HL-60/S4 (cell line): Measurements from ENCODE around the gene C2orf80.
"Not testable (repeated sequence)": the region's sequence is repeated elsewhere in the genome, so short reads cannot be mapped to it uniquely, and the experiment has no call there.

Experiments used
- in situ Hi-C: fragments of 300-500 bp; cut with MboI; formaldehyde crosslinking; loops from 2 replicates; pipeline ENCODE4 v1.14.3; 2022; ENCODE audit warnings: low sequenced_read_pairs

Gene C2orf80

GRCh38 chr2:208179028-208179609, 10.7 kb downstream of the C2orf80 start:
- in situ Hi-C loops, result no loop called here

GRCh38 chr2:208175840-208176153, 14.0 kb downstream of the C2orf80 start:
- in situ Hi-C loops, result no loop called here

- in situ Hi-C loops, result no loop called here
Observed at GRCh38 chr2:208175069-208175839, 14.6 kb downstream of the C2orf80 start.

GRCh38 chr2:208174144-208174543, 15.7 kb downstream of the C2orf80 start:
- in situ Hi-C loops, result no loop called here

GRCh38 chr2:208172125-208172524, 17.7 kb downstream of the C2orf80 start:
- in situ Hi-C loops, result no loop called here

- in situ Hi-C loops, result no loop called here
Observed at GRCh38 chr2:208164951-208165755, 24.7 kb downstream of the C2orf80 start.

GRCh38 chr2:208163489-208163888, 26.3 kb downstream of the C2orf80 start, which contains the start of gene CRYGA:
Gene CRYGA, minus strand, starts transcription at chr2:208163589. Its CDS starts 33 bp downstream, at chr2:208163556.
- in situ Hi-C loops, result no loop called here

- in situ Hi-C loops, result no loop called here
Observed at GRCh38 chr2:208156439-208156838, 33.4 kb downstream of the C2orf80 start.

- in situ Hi-C loops, result no loop called here
Observed at GRCh38 chr2:208153156-208153555, 36.7 kb downstream of the C2orf80 start.

GRCh38 chr2:208150956-208151355, 38.9 kb downstream of the C2orf80 start:
- in situ Hi-C loops, result no loop called here

GRCh38 chr2:208150094-208150493, 39.7 kb downstream of the C2orf80 start:
- in situ Hi-C loops, result no loop called here

GRCh38 chr2:208148803-208149202, 41.0 kb downstream of the C2orf80 start:
- in situ Hi-C loops, result no loop called here

GRCh38 chr2:208147759-208148158, 42.1 kb downstream of the C2orf80 start:
- in situ Hi-C loops, result no loop called here

GRCh38 chr2:208147008-208147407, 42.8 kb downstream of the C2orf80 start:
- in situ Hi-C loops, result no loop called here

GRCh38 chr2:208146006-208146405, 43.8 kb downstream of the C2orf80 start, which contains the start of gene CRYGB:
Gene CRYGB, minus strand, starts transcription at chr2:208146158. Its CDS starts 38 bp downstream, at chr2:208146120.
- in situ Hi-C loops, result no loop called here

- in situ Hi-C loops, result no loop called here
Observed at GRCh38 chr2:208142925-208143799, 46.7 kb downstream of the C2orf80 start.

- in situ Hi-C loops, result no loop called here
Observed at GRCh38 chr2:208142240-208142924, 47.4 kb downstream of the C2orf80 start.

- in situ Hi-C loops, result no loop called here
Observed at GRCh38 chr2:208139447-208139846, 50.4 kb downstream of the C2orf80 start.

GRCh38 chr2:208138334-208138733, 51.5 kb downstream of the C2orf80 start:
- in situ Hi-C loops, result not testable (repeated sequence)

- in situ Hi-C loops, result no loop called here
Observed at GRCh38 chr2:208136716-208137094, 53.1 kb downstream of the C2orf80 start.
